Left colon (tissue), 2 donors: ENCODE measurements around the gene NUDT10. TPM values are rescaled to one million over a fixed set of nuclear protein-coding genes. Genes with fewer than 3 reads are reported as not detected.
"Not testable (repeated sequence)": the region's sequence is repeated elsewhere in the genome, so short reads cannot be mapped to it uniquely, and the experiment has no call there.

Experiments used
- ATAC-seq: fragments of 200-7000 bp; cut with Tn5 transposase; one replicate; pipeline ENCODE4 v1.9.1; 2020; ENCODE audit warnings: mild to moderate bottlenecking, moderate library complexity
- DNase-seq, 2 donors: peaks; one replicate each; pipeline ENCODE4 v3.0.0-alpha.2; 2020
- intact Hi-C, 2 donors: fragments of 100-400 bp; cut with DNase I in 1 of 2; cut with micrococcal nuclease in 1 of 2; formaldehyde crosslinking; loops; one replicate each; pipeline versions ENCODE4 v1.11.2 to v1.14.0; 2022; cut with DNase I, micrococcal nuclease
- long read RNA-seq: library from polyadenylated mRNA; unstranded; transcript quantifications from one replicate; pipeline ENCODE4 v2.0.0, GENCODE V29; 2021
- total RNA-seq, 2 donors: library from RNA; stranded (reverse); fragmentation: NEBNext Ultra II Directional; extraction: Animal tissue kit (Norgen Biotek cat#: 25700); gene quantifications; one replicate each; pipeline ENCODE4 v1.2.1, GENCODE V29; 2021
- donor health status: DM: no; HTN: no; CAD: no.
- donor health status: DM: yes; HTN: yes; CAD: no.

The NUDT10 gene
- total RNA-seq, result under 1 TPM in 1 of 2 donors, not detected in 1; 0.98 TPM
- long read RNA-seq, result 0 reads

- peak; percentile 30 for ATAC-seq
- DNase-seq, result peak; percentile 24 to 31
- intact Hi-C loops, result no loop called here
These were observed at the start of gene NUDT10 for GRCh38 chrX:51332188-51332942. TSS of gene NUDT10 (plus strand) at chrX:51332822. CDS start at chrX:51332966, 144 bp downstream.

- intact Hi-C loops, result no loop called here
- ATAC-seq, result no peak
- no peak for DNase-seq
These were observed 40.2 kb upstream of the NUDT10 start for GRCh38 chrX:51292421-51292820.

- no peak for ATAC-seq
- intact Hi-C loops, result no loop called here
- no peak for DNase-seq
These were observed 36.5 kb upstream of the NUDT10 start for GRCh38 chrX:51296138-51296537.

GRCh38 chrX:51316271-51316670 is 16.4 kb upstream of the NUDT10 start:
- no peak for ATAC-seq
- intact Hi-C loops, result no loop called here

GRCh38 chrX:51332943-51333785 is 542 bp downstream of the NUDT10 start:
- DNase-seq, ATAC-seq, intact Hi-C loops: not testable (repeated sequence)

More at GRCh38 chrX:51316271-51316670, 16.4 kb upstream of the NUDT10 start:
- no peak for DNase-seq

GRCh38 chrX:51334276-51334675 is 1.7 kb downstream of the NUDT10 start:
- no peak for DNase-seq
- no peak for ATAC-seq

GRCh38 chrX:51336584-51336983 is 4.0 kb downstream of the NUDT10 start:
- DNase-seq (peak in 1 of 2 donors; percentile 6), ATAC-seq (peak; percentile 54)
- intact Hi-C loops, result no loop called here

More at GRCh38 chrX:51334276-51334675, 1.7 kb downstream of the NUDT10 start:
- intact Hi-C loops, result no loop called here

GRCh38 chrX:51361251-51361650 is 28.6 kb downstream of the NUDT10 start:
- no peak for DNase-seq
- intact Hi-C loops, result no loop called here
- no peak for ATAC-seq

GRCh38 chrX:51376672-51377071 is 44.0 kb downstream of the NUDT10 start:
- no peak for ATAC-seq
- intact Hi-C loops, result no loop called here
- DNase-seq, result no peak

Other genes with a start within 250 kb of the NUDT10 start
- 1 to 10 TPM in 1 of 2 donors, under 1 TPM in 1; 0.31 to 1.7 TPM for gene NUDT11, start 163.8 kb downstream of the NUDT10 start, total RNA-seq